ENCODE measurements around the gene CHRM1.
"Not testable (repeated sequence)": the region's sequence is repeated elsewhere in the genome, so short reads cannot be mapped to it uniquely, and the experiment has no call there.

Gene CHRM1

DNA sequence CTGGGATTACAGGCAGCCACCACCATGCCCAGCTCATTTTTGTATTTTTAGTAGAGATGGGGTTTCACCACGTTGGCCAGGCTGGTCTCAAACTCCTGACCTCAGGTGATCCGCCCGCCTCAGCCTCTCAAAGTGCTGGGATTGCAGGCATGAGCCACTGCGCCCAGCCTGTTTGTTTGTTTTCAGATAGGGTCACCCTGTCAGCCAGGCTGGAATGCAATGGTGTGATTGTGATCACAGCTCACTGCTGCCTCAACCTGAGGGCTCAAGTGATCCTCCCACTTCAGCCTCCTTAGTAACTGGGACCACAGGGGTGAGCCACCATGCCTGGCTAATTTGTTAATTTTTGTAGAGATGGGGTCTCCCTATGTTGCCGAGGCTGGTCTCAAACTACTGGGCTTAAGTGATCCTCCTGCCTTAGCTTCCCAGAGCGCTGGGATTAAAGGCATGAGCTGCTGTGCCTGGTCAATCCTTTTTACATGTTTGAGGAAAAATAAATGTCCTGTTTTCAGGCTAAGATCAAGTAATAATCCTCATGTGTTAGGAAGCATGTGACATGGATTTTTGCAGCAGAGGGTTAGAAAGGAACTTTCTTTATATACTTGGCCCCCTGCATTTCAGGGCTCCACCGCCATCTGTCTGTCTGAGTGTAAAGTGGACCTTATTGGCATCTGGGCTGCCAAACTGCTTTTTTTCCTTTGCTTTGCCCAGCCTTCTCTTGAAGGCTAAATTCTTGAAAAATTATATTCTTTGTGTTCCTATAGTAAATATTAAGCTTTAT is 45.3 kb downstream of the CHRM1 start:
- DNase-seq (ENCODE audit: low read depth) = no peak

DNA sequence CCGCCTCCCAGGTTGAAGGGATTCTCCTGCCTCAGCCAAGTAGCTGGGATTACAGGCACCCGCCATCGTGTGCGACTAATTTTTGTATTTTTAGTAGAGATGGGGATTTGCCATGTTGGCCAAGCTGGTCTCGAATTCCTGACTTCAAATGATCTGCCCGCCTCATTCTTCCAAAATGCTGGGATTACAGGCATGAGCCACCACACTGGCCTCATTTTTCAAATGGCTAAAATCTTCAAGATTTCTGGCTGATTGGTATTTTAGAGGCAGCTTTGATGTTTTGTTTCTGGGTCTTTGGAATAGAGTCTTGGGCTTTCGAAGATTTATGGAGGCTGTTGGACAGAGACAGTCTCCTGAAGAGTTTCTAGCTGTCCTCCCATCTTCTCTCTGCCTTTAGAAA is 46.3 kb downstream of the CHRM1 start:
- DNase-seq (ENCODE audit: low read depth) = no peak

GRCh38 chr11:62865635-62866034 is 55.5 kb downstream of the CHRM1 start:
- DNase-seq (ENCODE audit: low read depth) = no peak

DNA sequence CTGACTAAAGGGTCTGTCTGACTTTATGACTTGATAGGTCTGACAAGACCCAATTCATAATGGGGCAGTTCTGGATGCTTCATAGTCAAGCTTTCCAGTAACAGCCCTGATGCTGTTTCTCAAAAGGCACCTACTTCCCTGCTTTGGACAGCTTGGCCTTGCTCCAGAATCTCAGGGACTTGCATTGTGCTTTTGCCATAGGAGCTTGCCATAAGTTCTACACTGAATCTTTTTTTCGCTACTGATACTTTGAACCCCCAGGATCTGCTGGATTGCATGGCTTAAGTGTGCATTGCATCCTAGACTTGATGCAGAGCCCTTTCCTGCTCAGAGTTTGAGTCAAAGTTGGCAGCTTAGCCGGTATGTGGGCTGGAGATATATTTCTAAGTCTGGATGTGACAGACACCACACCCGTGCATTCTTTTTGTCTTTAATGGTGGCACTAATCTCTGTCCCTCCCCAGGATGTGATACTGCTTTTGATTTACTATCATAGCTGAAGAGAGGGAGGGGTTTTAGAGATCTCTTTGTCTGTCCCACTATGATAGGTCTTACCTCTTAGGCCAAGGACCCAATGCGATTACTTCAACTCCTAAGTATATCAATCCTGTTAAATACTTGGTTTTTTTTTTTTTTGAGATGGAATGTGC is 57.4 kb downstream of the CHRM1 start:
- no peak for DNase-seq (ENCODE audit: low read depth)

DNA sequence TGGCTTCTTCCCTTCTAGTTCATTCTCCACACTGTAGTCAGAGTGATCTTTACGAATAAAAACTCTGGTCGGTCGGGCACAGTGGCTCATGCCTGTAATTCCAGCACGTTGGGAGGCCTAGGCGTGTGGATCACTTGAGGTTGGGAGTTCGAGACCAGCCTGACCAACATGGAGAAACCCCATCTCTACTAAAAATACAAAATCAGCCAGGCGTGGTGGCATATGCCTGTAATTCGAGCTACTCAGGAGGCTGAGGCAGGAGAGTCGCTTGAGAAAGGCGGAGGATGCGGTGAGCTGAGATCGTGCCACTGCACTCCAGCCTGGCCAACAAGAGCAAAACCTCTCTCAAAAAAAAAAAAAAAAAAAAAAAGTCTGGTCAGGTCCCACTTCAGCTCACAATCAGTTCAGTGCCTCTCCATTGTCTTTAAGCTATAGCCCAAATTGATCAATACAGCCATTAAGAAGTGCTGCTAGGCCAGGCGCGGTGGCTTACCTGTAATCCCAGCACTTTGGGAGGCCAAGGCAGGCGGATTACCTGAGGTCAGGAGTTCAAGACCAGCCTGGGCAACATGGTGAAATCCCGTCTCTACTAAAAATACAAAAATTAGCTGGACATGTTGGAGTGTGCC is 59.5 kb downstream of the CHRM1 start:
- DNase-seq (ENCODE audit: low read depth) = not testable (repeated sequence)

DNA sequence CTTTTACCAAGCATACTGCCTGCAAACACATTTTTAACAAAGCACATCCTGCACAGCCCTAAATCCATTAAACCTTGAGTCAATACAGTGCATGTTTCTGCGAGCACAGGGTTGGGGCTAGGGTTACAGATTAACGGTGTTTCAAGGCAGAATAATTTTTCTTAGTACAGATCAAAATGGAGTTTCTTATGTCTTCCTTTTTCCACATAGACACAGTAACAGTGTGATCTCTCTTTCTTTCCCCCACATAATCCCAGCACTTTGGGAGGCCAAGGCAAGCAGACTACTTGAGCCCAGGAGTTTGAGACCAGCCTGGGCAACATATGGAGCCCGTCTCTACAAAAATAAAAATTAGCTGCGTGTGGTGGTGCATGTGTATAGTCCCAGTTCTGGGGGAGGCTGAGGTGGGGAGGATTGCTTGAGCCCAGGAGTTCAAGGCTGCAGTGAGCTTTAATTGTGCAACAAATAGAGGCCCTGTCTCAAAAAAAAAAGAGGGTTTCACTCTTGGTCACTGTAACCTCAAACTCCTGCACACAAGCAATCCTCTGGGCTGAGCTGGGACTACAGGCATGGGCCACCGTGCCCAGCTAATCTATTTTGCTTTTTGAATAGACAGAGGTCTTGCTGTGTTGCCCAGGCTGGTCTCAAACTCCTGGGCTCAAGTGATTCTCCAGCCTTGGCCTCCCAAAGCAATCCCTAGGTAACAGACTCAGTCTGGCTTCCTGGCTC is 60.2 kb downstream of the CHRM1 start:
- DNase-seq (ENCODE audit: low read depth) = no peak

GRCh38 chr11:62859281-62859703 is 61.9 kb downstream of the CHRM1 start:
- DNase-seq (ENCODE audit: low read depth) = not testable (repeated sequence)
